Limb (tissue), 2 donors: ENCODE results near the gene GLRX5.
A peak's percentile ranks its signal among the peaks of the same experiment; 100 is the strongest.
"Not testable (repeated sequence)": the region's sequence is repeated elsewhere in the genome, so short reads cannot be mapped to it uniquely, and the experiment has no call there.

Experiments
- DNase-seq, 2 donors: peaks; one replicate each; pipeline ENCODE4 v3.0.0-alpha.2; 2016; ENCODE audit errors: extremely low spot score in 2 of 2

The GLRX5 gene

DNA sequence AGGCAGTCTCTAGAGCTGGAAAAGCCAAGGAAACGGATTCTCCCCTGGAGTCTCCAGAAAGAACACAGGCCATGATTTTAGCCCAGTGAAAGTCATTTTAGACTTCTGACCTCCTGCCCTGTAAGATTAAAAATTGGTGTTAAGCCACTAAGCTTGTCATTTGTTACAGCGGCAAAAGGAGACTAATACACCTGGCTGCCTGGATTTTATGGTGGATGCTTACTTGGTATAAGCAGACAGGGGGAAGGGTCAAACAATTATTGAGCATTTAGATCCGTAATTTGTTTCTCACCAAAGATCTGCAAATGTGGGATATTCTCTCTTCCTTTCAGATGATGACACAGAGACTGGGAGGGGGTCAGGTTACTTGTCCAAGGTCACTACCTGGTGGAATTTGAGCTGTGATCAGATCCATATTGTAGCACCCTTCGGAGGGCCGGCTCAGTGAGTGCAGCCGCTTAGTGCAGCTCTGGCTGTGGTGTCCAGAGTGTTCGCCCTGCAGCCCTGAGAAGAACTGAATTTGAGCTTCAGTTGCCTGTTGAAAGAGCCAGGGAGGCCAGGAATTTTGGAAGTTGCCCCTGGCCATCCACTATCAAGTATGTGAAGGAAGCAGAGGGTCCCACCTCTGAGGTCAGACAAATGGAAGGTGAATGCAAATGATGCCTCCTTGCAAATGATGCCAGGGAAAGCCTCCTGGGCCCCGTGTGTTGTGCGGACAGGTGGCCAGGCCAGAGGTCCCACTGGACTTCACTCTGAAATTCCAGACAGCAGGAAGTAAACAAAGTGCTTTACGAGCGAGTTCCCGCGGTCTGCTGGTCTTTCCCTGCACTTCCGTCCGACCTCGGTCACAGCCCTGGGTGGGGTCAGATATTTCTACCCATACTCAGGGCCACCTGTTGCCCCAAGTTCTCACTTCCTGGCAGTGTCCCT, 15.1 kb downstream of the GLRX5 start:
- no peak for DNase-seq

- no peak for DNase-seq
Observed at GRCh38 chr14:95551435-95551834, 16.6 kb downstream of the GLRX5 start.

DNA sequence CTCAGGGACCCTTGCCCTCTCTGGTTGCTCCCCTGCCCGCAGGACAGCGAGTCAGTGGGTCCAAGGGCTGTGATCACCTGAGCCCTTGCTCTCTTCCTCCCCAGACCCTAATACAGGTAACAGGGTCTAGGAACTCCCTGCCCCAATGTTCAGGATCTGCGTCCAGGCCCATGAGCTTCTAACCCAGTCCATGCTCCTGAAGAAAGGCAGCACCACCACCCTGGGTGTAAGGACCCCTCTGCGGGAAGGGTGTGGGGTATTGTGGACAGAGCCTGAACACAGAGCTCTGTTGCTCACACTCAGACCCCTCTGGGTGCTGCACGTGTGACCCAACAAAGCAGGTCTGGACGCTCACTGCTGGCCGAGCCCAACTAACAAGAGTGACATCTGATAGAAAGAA, 18.3 kb downstream of the GLRX5 start:
- no peak for DNase-seq

DNA sequence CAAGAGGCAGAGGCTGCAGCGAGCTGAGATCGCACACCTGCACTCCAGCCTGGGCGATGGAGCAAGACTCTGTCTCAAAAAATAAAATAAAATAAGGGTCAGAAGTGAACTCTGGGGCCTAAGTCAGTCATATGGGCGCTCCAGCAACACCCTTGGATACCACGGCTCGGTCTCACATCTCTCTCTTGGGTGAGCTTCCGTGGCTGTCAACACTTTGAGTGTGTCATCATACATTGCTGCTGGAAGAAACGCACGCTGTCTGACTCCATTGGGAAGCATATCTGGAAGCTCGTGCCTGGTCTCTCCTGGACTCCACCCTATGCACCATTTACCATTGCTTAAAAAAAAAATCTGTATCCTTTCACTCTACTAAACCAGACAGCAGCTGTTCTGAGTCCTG, 20.2 kb downstream of the GLRX5 start:
- DNase-seq: no peak

GRCh38 chr14:95557291-95557690, 22.4 kb downstream of the GLRX5 start:
- no peak for DNase-seq

- no peak for DNase-seq
Observed at GRCh38 chr14:95557832-95558231, 23.0 kb downstream of the GLRX5 start.

- DNase-seq: no peak
Observed at GRCh38 chr14:95559203-95559602, 24.4 kb downstream of the GLRX5 start.

DNA sequence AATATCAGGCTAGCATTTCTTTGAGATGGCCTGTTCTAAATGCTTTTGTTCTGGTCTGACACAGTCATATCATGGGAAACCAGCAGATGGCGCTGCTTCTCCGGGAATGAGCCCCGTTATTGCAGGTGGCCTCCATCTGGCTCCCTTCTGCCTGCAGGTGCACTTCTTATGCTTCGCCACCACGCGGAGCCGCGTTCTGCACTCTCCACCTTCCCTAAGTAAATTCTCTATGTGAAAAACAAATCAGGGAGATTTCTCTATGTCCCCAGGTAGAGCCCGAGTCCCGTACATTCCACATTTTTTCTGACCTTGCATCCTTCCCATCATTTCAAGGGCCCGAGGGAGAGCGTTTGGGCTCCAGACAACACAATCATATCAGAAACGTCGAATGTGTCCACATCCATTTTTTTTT, 26.2 kb downstream of the GLRX5 start:
- DNase-seq: peak; percentile 84 to 95

- DNase-seq: no peak
Observed at GRCh38 chr14:95562892-95563685, 28.2 kb downstream of the GLRX5 start.

DNA sequence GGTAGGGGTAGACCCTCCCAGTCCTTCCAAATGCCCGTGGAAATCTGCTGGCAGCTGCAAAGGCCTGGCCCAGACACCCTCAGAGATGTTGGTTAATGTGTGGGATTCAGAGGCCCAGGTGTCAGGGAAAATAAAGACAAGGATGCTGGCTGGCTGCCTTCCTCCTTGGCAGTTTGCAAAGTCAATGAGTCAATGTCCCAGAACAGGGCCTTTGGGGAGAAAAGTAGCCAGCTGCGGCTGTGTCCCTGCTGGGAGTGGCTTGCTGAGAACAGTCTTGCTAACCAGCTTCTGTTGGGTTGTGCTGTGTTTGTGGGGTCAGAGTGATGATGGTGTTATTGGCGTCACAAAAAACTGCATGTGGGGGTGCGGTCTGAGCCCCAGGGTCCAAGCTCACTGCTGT, 29.2 kb downstream of the GLRX5 start:
- peak in 1 of 2 donors; percentile 6 for DNase-seq

GRCh38 chr14:95569440-95569839, 34.6 kb downstream of the GLRX5 start:
- no peak for DNase-seq

- DNase-seq: no peak
Observed at GRCh38 chr14:95573313-95573712, 38.5 kb downstream of the GLRX5 start.

GRCh38 chr14:95575840-95576473, 41.1 kb downstream of the GLRX5 start:
- no peak for DNase-seq

DNA sequence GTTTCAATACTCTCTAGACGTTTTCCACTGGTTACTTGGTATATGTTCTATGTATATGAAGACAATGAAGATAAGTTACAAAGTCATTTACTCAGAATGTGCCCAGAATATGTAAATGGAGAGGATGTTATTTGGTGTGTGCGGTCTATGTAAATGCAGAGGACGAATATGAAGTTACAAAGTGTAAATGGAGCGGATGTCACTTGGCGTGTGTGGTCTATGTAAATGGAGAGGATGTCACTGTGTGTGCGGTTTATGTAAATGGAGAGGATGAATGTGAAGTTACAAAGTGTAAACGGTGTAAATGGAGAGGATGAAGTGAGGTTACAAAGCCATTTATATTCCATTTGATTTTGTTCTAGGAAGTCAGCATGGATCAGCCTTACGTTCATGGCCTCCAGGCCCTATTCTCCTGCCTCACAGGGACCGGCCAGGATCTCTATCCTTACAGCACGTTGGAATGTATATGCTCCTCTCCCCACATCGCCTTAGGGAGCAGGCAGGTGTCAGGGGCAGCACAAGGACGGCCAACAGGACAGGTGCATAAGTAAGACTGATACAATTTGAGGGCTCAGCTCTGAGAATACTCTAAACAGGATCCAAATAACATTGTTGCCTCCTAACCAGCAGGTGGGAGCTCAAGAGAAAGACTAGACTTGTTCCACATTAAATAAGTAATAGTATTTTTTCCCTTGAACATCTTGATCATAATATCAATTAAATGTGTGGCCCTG, 42.4 kb downstream of the GLRX5 start:
- DNase-seq: no peak

GRCh38 chr14:95577870-95578269, 43.0 kb downstream of the GLRX5 start:
- no peak for DNase-seq

DNA sequence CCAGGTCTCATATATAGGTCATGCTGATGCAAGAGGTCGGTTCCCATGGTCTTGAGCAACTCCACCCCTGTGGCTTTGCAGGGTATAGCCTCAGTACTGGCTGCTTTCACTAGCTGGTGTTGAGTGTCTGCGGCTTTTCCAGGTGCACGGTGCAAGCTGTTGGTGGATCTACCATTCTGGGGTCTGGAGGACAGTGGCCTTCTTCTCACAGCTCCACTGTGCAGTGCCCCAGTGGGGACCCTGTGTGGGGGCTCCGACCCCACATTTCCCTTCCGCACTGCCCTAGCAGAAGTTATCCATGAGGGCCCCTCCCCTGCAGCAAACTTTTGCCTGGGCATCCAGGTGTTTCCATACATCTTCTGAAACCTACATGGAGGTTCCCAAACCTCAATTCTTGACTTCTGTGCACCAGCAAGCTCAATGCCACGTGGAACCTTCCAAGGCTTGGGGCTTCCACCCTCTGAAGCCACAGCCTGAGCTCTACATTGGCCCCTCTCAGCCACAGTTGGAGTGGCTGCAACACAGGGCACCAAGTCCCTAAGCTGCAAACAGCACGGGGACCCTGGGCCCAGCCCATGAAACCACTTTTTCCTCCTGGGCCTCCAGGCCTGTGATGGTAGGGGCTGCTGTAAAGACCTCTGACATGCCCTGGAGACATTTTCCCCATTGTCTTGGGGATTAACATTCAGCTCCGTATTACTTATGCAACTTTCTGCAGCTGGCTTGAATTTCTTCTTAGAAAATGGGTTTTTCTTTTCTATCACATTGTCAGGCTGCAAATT, 49.2 kb downstream of the GLRX5 start:
- DNase-seq: not testable (repeated sequence)

- DNase-seq: no peak
Observed at GRCh38 chr14:95585953-95586620, 51.2 kb downstream of the GLRX5 start.

DNA sequence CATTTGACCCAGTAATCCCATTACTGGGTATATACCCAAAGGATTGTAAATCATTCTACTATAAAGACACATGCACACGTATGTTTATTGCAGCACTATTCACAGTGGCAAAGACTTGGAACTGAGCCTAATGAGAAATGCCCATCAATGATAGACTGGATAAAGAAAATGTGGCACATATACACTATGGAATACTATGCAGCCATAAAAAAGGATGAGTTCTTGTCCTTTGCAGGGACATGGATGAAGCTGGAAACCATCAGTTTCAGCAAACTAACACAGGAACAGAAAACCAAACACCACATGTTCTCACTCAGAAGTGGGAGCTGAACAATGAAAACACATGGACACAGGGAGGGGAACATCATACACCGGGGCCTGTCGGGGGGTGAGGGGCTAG, 56.3 kb downstream of the GLRX5 start:
- not testable (repeated sequence) for DNase-seq
